OCI-LY3 (cell line): ENCODE measurements around the gene GSC2.

ENCODE experiments used
- H2AFZ ChIP-seq: fragments of 200-600, 300-600 bp; shearing (Covaris generic); 2 replicates; pipeline ENCODE4 v1.6.0; 2014; ENCODE audit warnings: antibody characterized with exemption, low read depth, low read length
- H3K27ac ChIP-seq: fragments of 200-600, 300-600 bp; sonication (generic); 2 replicates; pipeline ENCODE4 v1.5.1; 2014; ENCODE audit warnings: mild to moderate bottlenecking, low read length, moderate library complexity, mixed read lengths
- H3K27me3 ChIP-seq: fragments of 200-600, 300-600 bp; sonication (generic); 2 replicates; pipeline ENCODE4 v1.6.1; 2014; ENCODE audit warnings: low read depth, low read length, mixed read lengths
- H3K36me3 ChIP-seq: fragments of 200-600, 300-600 bp; sonication (generic); replicated peaks from 2 replicates; pipeline ENCODE3; 2014; ENCODE audit warnings: low read depth, low read length, mixed read lengths
- H3K4me1 ChIP-seq: fragments of 300-600, 200-600 bp; sonication (generic); 2 replicates; pipeline ENCODE4 v1.6.1; 2014; ENCODE audit warnings: low read length, mixed read lengths
- H3K4me2 ChIP-seq: fragments of 200-600, 300-600 bp; sonication (generic); 2 replicates; pipeline ENCODE4 v1.6.1; 2014; ENCODE audit warnings: low read length, mixed read lengths
- H3K4me3 ChIP-seq: fragments of 300-600, 200-600 bp; sonication (generic); 2 replicates; pipeline ENCODE4 v1.5.1; 2014; ENCODE audit warnings: antibody characterized with exemption, mild to moderate bottlenecking, low read length, moderate library complexity
- H3K79me2 ChIP-seq: fragments of 300-600, 200-600 bp; shearing (Covaris generic); 2 replicates; pipeline ENCODE4 v1.6.1; 2014; ENCODE audit warnings: mild to moderate bottlenecking, low read length, mixed read lengths
- H3K9ac ChIP-seq: fragments of 300-600, 200-600 bp; shearing (Covaris generic); 2 replicates; pipeline ENCODE4 v1.6.0; 2014; ENCODE audit warnings: mild to moderate bottlenecking, low read length, moderate library complexity
- H3K9me3 ChIP-seq: fragments of 200-600, 300-600 bp; shearing (Covaris generic); 2 replicates; pipeline ENCODE4 v1.6.1; 2014; ENCODE audit warnings: low read length, mixed read lengths; ENCODE audit not compliant: insufficient read depth
- H4K20me1 ChIP-seq: fragments of 200-600, 300-600 bp; sonication (generic); 2 replicates; pipeline ENCODE4 v1.6.1; 2016; ENCODE audit warnings: low read length, mixed read lengths; ENCODE audit not compliant: insufficient read depth
- EZH2phosphoT487 ChIP-seq: fragments of 200-600 bp; shearing (Covaris generic); IDR thresholded peaks from 2 replicates; pipeline ENCODE4 v1.6.1; 2018; ENCODE audit warnings: antibody characterized with exemption, mixed run types, low read depth
- TF ChIP-seq, protein P1 (sequence below): fragments of 200-600, 300-600 bp; sonication (generic); IDR thresholded peaks from 2 replicates; pipeline ENCODE4 v1.5.1; 2014; ENCODE audit warnings: antibody characterized with exemption, low read length, low read depth

Gene GSC2

DNA sequence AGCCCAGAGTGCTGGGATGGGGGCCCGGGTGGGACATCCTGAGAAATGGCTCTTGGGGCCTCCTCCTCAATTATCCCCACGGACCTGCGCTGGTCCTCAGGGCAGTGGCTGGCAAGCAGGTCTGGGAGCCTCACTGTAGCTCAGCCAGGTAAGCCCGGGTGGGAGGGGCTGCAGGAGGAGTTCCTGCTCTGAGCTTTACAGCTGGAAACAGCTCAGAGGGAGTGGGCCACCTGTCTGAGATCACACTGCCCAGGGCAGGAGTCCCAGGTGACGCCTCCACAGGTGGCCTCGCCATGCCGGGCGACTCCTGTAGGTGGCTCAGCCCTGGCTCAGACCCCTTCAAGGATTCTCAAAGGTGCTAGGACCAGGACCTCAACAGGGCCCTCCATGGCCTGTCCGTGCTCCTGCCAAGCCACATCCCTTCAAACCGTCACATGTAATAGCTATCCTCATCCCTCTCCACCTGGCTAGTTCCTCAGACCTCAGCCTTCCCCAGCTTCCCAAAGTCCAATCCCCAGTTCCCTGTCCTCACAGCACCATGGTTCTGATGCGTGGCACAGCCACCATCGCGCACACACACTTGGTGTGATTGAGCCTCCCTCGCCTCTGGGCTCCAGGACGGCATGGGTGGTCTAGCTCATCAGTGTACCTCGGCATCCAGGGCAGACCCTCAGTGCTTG lies 22.6 kb downstream of the GSC2 start:
- no peaks in the 10 kb centered on the region for H3K9me3 ChIP-seq
- H3K4me2 ChIP-seq = no peak overlapping the region
- no peak overlapping the region for H3K27ac ChIP-seq
- H2AFZ ChIP-seq = no peak overlapping the region
- no peaks in the 10 kb centered on the region for H3K27me3 ChIP-seq
- H3K9ac ChIP-seq = no peak overlapping the region
- peaks cover 5% of the 10 kb centered on the region for H3K4me1 ChIP-seq
- no peaks in the 10 kb centered on the region for H3K36me3 ChIP-seq
- H3K4me3 ChIP-seq = no peak overlapping the region
- H3K79me2 ChIP-seq = no peaks in the 10 kb centered on the region
- no peaks in the 10 kb centered on the region for H4K20me1 ChIP-seq
- TF ChIP-seq EZH2phosphoT487 = no peak
- TF ChIP-seq, protein P1, sequence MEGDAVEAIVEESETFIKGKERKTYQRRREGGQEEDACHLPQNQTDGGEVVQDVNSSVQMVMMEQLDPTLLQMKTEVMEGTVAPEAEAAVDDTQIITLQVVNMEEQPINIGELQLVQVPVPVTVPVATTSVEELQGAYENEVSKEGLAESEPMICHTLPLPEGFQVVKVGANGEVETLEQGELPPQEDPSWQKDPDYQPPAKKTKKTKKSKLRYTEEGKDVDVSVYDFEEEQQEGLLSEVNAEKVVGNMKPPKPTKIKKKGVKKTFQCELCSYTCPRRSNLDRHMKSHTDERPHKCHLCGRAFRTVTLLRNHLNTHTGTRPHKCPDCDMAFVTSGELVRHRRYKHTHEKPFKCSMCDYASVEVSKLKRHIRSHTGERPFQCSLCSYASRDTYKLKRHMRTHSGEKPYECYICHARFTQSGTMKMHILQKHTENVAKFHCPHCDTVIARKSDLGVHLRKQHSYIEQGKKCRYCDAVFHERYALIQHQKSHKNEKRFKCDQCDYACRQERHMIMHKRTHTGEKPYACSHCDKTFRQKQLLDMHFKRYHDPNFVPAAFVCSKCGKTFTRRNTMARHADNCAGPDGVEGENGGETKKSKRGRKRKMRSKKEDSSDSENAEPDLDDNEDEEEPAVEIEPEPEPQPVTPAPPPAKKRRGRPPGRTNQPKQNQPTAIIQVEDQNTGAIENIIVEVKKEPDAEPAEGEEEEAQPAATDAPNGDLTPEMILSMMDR = no peak

DNA sequence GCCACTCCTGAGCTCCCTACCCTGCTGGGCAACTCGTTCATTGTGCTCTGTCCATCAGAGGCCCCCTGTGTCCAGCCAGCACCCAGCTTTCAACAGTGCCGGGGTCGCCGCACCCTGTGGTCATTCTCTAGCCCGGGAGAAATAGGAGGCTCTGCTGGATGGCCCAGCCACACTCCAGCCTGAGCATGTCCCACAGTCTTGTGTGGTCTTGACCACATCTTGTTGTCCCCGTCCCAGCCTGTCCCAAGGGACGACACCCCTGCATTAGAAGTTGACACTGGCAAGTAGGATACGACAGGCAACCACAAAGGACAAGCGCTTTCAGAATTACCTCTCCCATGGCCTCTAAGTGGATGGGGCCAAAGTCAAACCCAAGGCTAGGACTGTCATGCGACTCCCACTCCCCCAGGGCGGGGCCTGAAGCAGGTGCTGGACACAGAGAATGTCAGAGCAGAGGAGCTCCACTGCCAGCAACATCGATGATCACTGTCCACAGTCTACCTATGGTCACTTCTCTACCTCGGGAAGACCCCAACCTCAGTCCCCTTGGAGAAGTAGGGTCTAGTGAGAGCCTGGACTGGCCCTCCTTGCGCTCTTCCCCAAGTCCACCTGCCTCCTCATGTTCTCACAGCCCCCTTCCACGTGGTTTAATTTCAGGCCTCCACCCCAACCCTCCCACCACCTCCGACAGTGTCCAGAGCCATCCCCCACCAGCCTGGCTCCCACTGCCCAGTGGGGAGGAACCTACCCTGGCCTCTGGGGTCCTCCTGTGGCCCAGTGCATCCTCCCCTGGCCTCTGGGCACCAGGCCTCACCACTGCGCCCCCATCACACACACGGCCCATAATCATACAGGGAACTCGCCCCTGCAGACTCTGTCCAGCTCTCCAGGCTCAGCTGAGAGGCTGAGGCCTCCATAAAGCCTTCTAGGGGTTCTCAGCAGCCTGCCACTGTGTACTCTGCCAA lies 23.5 kb downstream of the GSC2 start:
- Histone ChIP-seq H3K27me3 (no peaks in the 10 kb centered on the region), H3K27ac (no peak overlapping the region), H4K20me1 (peaks cover 1% of the 10 kb centered on the region; the same call in 1 of the 2 replicates), H3K4me1 (peaks cover 5% of the 10 kb centered on the region), H2AFZ (no peak overlapping the region), H3K36me3 (no peaks in the 10 kb centered on the region), H3K4me2 (no peak overlapping the region), H3K4me3 (no peak overlapping the region), H3K9ac (no peak overlapping the region), H3K9me3 (no peaks in the 10 kb centered on the region), H3K79me2 (peaks cover 6% of the 10 kb centered on the region)
- TF ChIP-seq, protein P1 = no peak
- no peak for TF ChIP-seq EZH2phosphoT487

DNA sequence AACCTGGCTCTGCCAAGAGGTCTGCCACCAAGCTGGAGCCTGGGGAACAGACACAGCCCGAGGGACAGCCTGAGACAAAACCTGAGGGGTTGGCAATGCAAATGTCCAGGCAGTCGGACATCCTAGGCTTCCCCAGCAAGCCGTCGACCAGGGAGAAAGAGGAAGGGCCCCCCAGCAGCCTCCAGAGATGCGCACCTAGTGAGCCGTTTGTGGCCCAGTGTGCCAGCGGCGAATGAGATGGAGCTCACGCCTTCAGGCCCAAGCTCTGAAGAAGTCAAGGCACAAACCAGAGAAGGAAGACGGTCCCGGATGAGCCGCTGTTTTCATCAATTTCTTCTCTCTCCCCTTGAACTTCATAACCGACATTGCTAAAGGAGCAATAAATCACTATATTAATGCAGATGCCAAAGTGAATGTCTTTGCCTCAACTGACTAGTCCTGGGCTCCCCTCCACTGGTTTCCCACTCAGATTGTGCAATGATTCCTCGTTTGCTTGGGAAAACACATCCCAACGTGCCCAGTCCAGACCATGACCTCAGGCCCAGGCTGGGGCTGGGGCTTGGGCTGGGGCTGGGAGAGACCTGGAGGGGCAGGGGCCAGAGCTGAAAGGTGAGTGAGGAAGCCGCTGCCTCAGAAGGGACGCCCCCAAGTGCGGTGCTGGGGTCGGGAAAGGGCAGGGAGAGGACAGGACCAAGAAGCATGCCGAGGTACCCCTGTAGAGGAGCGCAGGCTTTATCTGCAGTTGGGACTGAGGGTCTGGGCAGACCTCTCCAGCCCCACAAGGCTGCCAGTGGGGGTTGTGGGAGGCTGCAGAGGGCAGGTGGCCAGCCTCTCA lies 24.4 kb downstream of the GSC2 start:
- Histone ChIP-seq H3K36me3 (no peaks in the 10 kb centered on the region), H3K27ac (no peak overlapping the region), H2AFZ (no peak overlapping the region), H3K9me3 (no peaks in the 10 kb centered on the region), H3K4me2 (no peak overlapping the region), H3K4me1 (peaks cover 11% of the 10 kb centered on the region), H3K27me3 (no peaks in the 10 kb centered on the region), H4K20me1 (peaks cover 10% of the 10 kb centered on the region), H3K79me2 (peaks cover 15% of the 10 kb centered on the region), H3K9ac (no peak overlapping the region), H3K4me3 (no peak overlapping the region)
- TF ChIP-seq, protein P1 = no peak
- TF ChIP-seq EZH2phosphoT487 = no peak
